ENCODE results near the gene TGFBR3.

GRCh38 chr1:91801496-91802115 is 84.3 kb downstream of the TGFBR3 start:
- TF ChIP-seq, protein P1, sequence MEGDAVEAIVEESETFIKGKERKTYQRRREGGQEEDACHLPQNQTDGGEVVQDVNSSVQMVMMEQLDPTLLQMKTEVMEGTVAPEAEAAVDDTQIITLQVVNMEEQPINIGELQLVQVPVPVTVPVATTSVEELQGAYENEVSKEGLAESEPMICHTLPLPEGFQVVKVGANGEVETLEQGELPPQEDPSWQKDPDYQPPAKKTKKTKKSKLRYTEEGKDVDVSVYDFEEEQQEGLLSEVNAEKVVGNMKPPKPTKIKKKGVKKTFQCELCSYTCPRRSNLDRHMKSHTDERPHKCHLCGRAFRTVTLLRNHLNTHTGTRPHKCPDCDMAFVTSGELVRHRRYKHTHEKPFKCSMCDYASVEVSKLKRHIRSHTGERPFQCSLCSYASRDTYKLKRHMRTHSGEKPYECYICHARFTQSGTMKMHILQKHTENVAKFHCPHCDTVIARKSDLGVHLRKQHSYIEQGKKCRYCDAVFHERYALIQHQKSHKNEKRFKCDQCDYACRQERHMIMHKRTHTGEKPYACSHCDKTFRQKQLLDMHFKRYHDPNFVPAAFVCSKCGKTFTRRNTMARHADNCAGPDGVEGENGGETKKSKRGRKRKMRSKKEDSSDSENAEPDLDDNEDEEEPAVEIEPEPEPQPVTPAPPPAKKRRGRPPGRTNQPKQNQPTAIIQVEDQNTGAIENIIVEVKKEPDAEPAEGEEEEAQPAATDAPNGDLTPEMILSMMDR (IDR thresholded peaks at IDR 0.05), result no peak
- no peak for TF ChIP-seq POLR2A (IDR thresholded peaks at IDR 0.05)
- no peak for TF ChIP-seq EP300 (IDR thresholded peaks at IDR 0.05)
